ENCODE results near the gene RHCE. TPM values are rescaled to one million over a fixed set of nuclear protein-coding genes. Genes with fewer than 3 reads are reported as not detected.
A peak's percentile ranks its signal among the peaks of the same experiment; 100 is the strongest.
"Not testable (repeated sequence)": the region's sequence is repeated elsewhere in the genome, so short reads cannot be mapped to it uniquely, and the experiment has no call there.

RHCE gene
- total RNA-seq, 1 donor from 2014 or later, result 0.75 TPM

DNA sequence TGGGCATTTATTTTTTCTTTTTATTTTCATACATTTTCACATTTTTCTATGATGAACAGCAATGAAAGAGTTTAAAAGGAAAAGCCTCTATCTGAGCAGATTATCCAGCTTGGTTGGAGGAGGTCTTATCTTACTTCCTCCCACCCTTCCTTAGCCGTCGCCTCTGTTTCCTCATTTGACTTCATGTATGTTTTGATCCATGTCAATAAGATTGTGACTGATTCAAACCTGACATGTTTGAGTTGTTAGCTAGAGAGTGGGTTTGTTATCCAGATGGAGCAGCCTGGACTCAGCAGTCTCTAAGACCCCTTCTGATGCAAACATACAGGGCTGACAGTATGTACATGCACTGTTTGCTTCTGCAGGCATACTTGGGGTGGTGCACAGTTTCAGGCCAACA is 41.2 kb upstream of the RHCE start:
- Mint-ChIP-seq H3K27me3 (ENCODE audit: low read depth, unreplicated experiment) (no peaks in the 10 kb centered on the region), H3K9me3 (ENCODE audit: unreplicated experiment) (no peaks in the 10 kb centered on the region), H3K4me1 (ENCODE audit: low read depth, unreplicated experiment) (peaks cover 8% of the 10 kb centered on the region), H3K4me3 (ENCODE audit: unreplicated experiment) (no peak overlapping the region), H3K36me3 (ENCODE audit: low read depth, unreplicated experiment) (peaks cover 9% of the 10 kb centered on the region), H3K27ac (ENCODE audit: unreplicated experiment) (no peak overlapping the region)
- peaks cover 35% of the 10 kb centered on the region for H3K79me2 ChIP-seq (ENCODE audit: insufficient read depth, low read length)
- H3K36me3 ChIP-seq (ENCODE audit: insufficient read depth, low read length), result peaks cover 16% of the 10 kb centered on the region
- H3K9ac ChIP-seq (ENCODE audit: low read length), result no peak overlapping the region
- TF ChIP-seq EZH2 (IDR thresholded peaks at IDR 0.05; ENCODE audit: insufficient read depth, low read length), result no peak
- TF ChIP-seq, protein P1, sequence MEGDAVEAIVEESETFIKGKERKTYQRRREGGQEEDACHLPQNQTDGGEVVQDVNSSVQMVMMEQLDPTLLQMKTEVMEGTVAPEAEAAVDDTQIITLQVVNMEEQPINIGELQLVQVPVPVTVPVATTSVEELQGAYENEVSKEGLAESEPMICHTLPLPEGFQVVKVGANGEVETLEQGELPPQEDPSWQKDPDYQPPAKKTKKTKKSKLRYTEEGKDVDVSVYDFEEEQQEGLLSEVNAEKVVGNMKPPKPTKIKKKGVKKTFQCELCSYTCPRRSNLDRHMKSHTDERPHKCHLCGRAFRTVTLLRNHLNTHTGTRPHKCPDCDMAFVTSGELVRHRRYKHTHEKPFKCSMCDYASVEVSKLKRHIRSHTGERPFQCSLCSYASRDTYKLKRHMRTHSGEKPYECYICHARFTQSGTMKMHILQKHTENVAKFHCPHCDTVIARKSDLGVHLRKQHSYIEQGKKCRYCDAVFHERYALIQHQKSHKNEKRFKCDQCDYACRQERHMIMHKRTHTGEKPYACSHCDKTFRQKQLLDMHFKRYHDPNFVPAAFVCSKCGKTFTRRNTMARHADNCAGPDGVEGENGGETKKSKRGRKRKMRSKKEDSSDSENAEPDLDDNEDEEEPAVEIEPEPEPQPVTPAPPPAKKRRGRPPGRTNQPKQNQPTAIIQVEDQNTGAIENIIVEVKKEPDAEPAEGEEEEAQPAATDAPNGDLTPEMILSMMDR (IDR thresholded peaks at IDR 0.05; ENCODE audit: insufficient read depth, low read depth, low read length), result no peak
- no peak for DNase-seq (ENCODE audit: low read depth)
- H4K20me1 ChIP-seq (ENCODE audit: insufficient read depth, low read length), result peaks cover 43% of the 10 kb centered on the region
- H3K27me3 ChIP-seq (ENCODE audit: insufficient read depth, low read length), result no peaks in the 10 kb centered on the region
- H3K27ac ChIP-seq (ENCODE audit: low read depth, low read length), result no peak overlapping the region
- no peak for FAIRE-seq
- no peak overlapping the region for H3K4me3 ChIP-seq (ENCODE audit: insufficient read depth, low read depth, low read length)
- no peak overlapping the region for H3K4me2 ChIP-seq (ENCODE audit: low read length)
- H3K9me3 ChIP-seq (ENCODE audit: insufficient read depth, low read depth, low read length), result no peaks in the 10 kb centered on the region
- H2AFZ ChIP-seq (ENCODE audit: low read depth, low read length), result no peak overlapping the region
- no peaks in the 10 kb centered on the region for H3K4me1 ChIP-seq (ENCODE audit: insufficient read depth, low read length)

- DNase-seq (ENCODE audit: low read depth); FAIRE-seq; H3K27ac Mint-ChIP-seq (ENCODE audit: unreplicated experiment); H3K9me3 ChIP-seq (ENCODE audit: insufficient read depth, low read depth, low read length); H3K4me3 ChIP-seq (ENCODE audit: insufficient read depth, low read depth, low read length); H3K27me3 ChIP-seq (ENCODE audit: insufficient read depth, low read length); H3K9ac ChIP-seq (ENCODE audit: low read length); H3K9me3 Mint-ChIP-seq (ENCODE audit: unreplicated experiment); H3K4me1 Mint-ChIP-seq (ENCODE audit: low read depth, unreplicated experiment); H3K27me3 Mint-ChIP-seq (ENCODE audit: low read depth, unreplicated experiment); H3K4me1 ChIP-seq (ENCODE audit: insufficient read depth, low read length); H3K4me2 ChIP-seq (ENCODE audit: low read length); H3K36me3 Mint-ChIP-seq (ENCODE audit: low read depth, unreplicated experiment); H3K27ac ChIP-seq (ENCODE audit: low read depth, low read length); H2AFZ ChIP-seq (ENCODE audit: low read depth, low read length); H3K4me3 Mint-ChIP-seq (ENCODE audit: unreplicated experiment): not testable (repeated sequence)
- Histone ChIP-seq H3K79me2 (ENCODE audit: insufficient read depth, low read length) (peaks cover 32% of the 10 kb centered on the region), H3K36me3 (ENCODE audit: insufficient read depth, low read length) (peaks cover 23% of the 10 kb centered on the region), H4K20me1 (ENCODE audit: insufficient read depth, low read length) (peaks cover 41% of the 10 kb centered on the region)
Measured at GRCh38 chr1:25460816-25461215, 40.2 kb upstream of the RHCE start.

- Histone ChIP-seq H3K4me2 (ENCODE audit: low read length) (no peak overlapping the region), H3K27ac (ENCODE audit: low read depth, low read length) (no peak overlapping the region), H3K27me3 (ENCODE audit: insufficient read depth, low read length) (no peaks in the 10 kb centered on the region), H3K4me1 (ENCODE audit: insufficient read depth, low read length) (no peaks in the 10 kb centered on the region), H3K4me3 (ENCODE audit: insufficient read depth, low read depth, low read length) (no peak overlapping the region), H3K9me3 (ENCODE audit: insufficient read depth, low read depth, low read length) (no peaks in the 10 kb centered on the region), H3K9ac (ENCODE audit: low read length) (no peak overlapping the region), H4K20me1 (ENCODE audit: insufficient read depth, low read length) (peaks cover 33% of the 10 kb centered on the region), H2AFZ (ENCODE audit: low read depth, low read length) (no peak overlapping the region), H3K36me3 (ENCODE audit: insufficient read depth, low read length) (peaks cover 23% of the 10 kb centered on the region), H3K79me2 (ENCODE audit: insufficient read depth, low read length) (peaks cover 24% of the 10 kb centered on the region)
- H3K9me3 Mint-ChIP-seq (ENCODE audit: unreplicated experiment), result no peaks in the 10 kb centered on the region
- TF ChIP-seq, protein P1 (IDR thresholded peaks at IDR 0.05; ENCODE audit: insufficient read depth, low read depth, low read length), result no peak
- no peak for TF ChIP-seq EZH2 (IDR thresholded peaks at IDR 0.05; ENCODE audit: insufficient read depth, low read length)
- H3K36me3 Mint-ChIP-seq (ENCODE audit: low read depth, unreplicated experiment), result peaks cover 11% of the 10 kb centered on the region
- DNase-seq (ENCODE audit: low read depth) (no peak), FAIRE-seq (peak; percentile 29)
- H3K4me3 Mint-ChIP-seq (ENCODE audit: unreplicated experiment), result no peak overlapping the region
- no peak overlapping the region for H3K27ac Mint-ChIP-seq (ENCODE audit: unreplicated experiment)
- H3K27me3 Mint-ChIP-seq (ENCODE audit: low read depth, unreplicated experiment), result no peaks in the 10 kb centered on the region
- peaks cover 8% of the 10 kb centered on the region for H3K4me1 Mint-ChIP-seq (ENCODE audit: low read depth, unreplicated experiment)
Measured at GRCh38 chr1:25460020-25460419, 39.4 kb upstream of the RHCE start.
